Activated CD8-positive, alpha-beta memory T cell treated with anti-CD3 and anti-CD28 coated beads for 1 hour (primary cell): ENCODE results near the gene NANOS3.

Experiments used
- DNase-seq, 2 donors: peaks; one replicate each; pipeline ENCODE4 v3.0.0-alpha.2; 2020; ENCODE audit warnings: low read depth in 1 of 2; ENCODE audit errors: extremely low read depth in 1 of 2

The NANOS3 gene

DNA sequence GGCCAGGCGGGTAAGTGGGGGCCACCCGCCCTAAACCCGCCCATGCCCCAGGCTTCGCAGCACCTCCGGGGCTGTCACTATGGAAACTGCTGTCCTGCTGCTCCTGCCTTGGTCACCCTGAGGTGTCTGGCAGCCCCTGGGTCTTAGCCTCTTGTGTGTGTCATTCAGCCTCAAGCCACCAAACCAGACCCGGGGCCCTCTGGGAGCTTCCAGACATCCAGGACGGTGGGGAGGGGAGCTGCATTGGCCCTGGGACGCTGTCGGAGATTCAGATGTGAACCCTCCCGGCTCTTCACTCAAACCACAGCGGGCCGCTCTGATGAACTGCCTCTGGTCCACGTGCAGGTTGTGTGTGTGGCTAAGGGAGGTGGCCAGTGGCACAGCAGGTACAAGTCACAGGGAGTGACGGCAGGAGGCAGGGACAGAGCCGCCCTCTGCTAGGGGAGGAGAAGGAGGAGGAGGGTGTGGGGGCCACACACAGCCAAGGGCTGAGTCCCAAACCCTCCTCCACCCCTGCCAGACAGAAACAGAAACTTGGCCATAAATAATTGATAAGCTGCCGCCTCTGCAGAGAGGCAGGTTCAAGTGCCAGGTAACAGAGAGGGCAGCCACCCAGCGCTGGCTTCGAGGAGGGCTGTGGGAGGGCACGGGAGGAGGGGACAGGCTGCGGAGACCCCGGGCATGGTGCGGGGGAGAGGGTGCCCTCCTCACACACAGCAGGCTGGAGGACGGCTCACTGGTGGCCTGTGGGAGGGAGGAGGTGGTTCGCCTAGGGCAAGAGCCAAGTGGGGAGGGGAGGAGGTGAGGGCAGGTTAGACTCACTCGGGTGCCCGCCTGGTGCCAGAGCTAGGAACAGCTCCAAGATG lies 8.0 kb downstream of the NANOS3 start:
- DNase-seq = no peak

DNA sequence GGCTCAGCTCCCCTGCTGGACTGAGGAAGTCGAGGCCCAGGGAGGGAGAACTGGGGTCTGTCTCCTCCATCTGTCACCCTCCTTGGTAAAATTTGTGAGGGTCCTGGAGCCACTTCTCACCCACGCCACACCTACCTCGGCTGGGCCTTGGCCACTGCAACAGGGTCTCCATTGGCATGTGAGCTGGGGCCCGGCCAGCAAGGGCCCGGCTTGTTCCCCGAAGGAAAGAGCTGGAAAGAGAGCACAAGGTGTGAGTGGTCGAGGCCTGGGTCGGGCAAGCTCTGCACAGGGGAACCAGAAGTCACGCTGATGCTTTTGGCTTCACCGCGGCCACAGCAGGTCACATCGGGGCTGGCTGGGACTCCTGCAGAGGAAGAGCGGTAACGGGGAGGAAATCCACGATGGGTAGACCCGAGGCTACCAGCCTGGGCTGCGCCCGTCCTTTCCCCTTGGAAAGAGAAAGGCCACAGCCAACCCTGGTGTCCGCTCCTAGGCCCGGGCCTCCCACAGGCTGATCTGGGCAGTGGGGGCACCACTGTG lies 9.0 kb downstream of the NANOS3 start:
- no peak for DNase-seq

DNA sequence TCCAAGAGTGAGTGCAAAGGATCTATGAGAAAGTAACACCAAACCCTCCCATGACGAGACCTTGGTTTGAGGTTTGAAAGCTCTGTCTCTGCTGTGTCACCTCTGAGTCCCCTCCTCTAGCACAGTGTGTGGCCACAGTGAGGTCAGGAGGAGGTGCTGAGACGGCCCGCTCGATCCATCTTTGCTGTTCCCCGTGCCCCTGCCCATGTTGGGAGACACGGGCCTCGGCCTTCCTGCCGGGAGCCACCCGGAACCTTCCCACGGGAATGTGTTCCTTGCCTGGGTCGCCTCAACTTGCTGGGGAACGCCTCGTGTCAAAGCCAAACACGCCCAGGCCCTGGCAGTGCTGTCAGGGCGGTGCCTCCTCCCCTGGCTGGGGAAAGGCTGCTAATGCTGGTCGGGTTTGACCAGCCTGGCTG lies 10.1 kb downstream of the NANOS3 start:
- DNase-seq = no peak

DNA sequence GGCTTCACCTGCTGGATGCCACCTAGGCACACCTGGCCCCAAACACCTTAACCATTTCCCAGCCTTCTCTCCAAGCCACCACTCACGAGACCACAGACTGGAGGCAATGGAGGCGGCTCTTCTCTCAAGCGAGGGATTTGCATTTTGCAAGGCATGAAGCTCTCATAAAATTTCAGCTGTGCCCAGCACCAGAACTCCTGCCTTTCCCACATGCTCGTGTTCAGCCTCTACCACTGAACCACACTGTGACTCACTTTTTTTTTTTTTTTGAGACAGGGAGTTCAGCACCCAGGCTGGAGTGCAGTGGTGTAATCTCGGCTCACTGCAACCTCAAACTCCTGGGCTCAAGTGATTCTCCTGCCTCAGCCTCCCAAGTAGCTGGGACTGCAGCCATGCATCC lies 10.6 kb downstream of the NANOS3 start:
- no peak for DNase-seq

DNA sequence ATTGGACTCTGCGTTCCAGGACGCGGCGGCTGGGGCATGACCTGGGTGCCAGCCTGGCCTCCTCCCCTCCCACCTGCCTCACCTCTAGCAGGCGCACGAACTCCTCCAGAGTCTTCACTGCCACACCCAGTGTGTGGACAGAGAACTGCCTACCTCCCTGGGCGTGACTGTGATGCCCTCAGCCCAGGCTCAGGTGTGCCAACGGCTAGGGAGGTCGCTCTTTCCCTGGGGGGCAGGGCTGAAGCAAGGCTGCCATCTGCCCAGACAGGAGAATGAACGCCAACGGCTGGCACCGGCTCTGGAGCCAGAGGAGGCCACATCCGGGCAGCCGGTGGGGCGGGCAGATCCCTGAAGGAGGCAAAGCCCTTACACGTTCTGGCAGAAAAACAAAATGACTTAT lies 11.3 kb downstream of the NANOS3 start:
- DNase-seq = no peak

DNA sequence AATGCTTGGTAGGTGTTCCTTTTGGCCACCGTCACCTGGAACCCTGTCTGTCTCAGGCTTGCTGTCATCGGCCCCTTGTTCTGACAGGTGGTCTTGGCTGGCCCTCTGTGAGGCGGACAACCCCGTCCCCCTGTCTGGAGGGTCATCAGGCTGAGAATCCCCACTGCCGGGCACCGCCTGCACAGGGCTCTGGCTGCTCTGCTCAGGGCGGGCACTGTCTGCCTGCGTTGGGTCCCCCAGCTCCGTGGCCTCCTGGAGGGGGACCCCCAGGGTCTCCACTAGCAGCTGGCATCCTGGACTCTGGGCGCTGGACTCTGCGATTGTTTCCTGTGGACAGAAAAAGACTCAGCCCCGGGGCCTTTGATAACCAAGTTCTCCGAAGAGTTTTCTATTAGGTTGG lies 13.2 kb downstream of the NANOS3 start:
- DNase-seq = no peak

DNA sequence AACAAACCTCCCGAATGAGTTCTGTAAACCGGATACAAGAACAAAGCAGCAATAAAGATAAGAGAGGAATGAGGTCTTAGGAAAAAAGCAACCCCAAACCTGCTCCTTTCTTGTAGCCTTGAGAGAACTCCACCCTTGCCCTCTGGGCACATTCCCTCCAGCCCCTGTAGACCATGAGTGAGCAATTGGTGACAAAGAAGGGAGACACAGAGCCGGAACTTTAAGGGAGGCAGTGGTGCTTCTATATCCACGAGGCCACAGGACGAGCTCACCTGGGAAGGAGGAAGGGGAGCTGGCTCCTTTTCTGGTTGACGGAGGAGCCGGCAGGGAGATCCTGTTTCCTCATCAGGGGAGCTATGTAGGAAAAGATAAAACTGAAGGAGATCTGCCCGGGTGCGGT lies 15.9 kb downstream of the NANOS3 start:
- DNase-seq = no peak

DNA sequence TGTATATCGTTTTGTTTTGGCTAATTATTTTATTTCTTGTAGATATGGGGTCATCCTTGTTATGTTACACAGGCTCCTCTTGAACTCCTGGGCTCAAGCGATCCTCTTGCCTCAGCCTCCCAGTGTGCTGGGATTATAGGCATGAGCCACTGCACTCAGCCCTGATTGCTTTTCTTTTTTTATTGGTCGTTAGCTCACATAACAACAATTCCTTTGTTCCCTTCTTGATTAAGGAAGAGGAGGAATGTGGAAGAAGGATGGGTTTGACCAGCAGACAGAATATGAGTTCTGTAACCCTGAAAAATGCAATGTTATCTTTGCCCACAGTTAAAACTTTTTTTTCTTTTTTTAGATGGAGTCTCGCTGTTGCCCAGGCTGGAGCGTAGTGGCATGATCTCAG lies 17.6 kb downstream of the NANOS3 start:
- DNase-seq = no peak

DNA sequence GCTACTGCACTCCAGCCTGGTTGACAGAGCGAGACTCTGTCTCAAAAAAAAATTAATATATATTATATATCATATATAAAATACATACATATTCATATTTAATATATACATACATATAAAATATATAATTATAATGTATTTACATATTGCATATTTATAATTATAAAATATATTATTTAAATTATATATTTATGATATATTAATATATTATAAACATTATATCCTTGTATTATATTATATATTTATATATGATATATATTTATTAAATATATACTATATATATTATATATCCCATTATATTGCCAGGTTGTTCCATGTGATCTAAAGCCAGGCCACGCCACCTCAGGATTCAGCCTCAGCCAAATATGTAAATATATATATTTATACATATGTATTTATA lies 19.3 kb downstream of the NANOS3 start:
- no peak for DNase-seq

DNA sequence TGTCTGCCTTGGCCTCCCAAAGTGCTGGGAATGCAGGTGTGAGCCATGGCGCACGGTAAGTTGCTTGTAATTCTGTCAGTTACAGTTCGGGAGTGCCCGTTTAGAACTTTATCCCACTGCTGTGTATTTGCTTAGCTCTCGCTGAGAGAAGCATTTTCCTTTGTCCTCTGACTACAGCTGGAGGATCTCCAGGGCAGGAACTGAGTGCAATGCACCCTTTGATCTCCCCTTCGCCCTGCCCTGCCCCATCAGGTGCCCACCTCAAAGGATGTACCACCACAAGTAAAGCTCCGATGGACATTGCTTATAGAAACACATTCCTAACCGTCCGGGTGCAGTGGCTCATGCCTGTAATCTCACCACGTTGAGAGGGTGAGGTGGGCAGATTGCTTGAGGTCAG lies 22.5 kb downstream of the NANOS3 start:
- DNase-seq = no peak

DNA sequence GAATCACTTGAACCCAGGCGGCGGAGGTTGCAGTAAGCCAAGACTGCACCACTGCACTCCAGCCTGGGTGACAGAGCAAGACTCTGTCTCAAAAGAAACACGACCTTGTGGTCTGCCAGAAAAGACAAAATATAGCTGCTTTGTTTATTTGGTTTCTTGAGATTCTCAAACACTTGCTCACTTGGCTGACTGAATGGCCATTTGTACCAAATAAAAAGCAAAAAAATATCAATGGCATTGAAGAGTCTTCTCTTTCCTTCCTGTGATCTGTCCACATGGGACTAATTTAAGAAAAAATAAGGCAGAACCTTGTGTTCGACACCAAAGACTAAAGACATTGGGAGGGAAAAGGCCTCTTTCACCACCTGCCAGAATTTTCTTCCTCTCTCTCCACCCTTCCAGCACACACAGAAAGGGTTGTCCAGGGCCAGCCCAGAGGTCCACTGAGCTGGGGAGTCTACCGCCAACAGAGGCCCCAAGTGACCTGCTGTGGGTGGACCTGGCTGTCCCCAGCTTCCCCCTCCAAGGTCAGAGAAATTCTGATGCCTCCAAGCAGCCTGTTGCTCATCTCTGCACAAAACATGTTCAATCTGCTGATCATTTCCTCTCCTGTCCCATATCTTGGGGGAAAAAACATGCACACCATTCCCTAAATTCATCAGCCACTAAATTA lies 23.1 kb downstream of the NANOS3 start:
- DNase-seq = no peak

DNA sequence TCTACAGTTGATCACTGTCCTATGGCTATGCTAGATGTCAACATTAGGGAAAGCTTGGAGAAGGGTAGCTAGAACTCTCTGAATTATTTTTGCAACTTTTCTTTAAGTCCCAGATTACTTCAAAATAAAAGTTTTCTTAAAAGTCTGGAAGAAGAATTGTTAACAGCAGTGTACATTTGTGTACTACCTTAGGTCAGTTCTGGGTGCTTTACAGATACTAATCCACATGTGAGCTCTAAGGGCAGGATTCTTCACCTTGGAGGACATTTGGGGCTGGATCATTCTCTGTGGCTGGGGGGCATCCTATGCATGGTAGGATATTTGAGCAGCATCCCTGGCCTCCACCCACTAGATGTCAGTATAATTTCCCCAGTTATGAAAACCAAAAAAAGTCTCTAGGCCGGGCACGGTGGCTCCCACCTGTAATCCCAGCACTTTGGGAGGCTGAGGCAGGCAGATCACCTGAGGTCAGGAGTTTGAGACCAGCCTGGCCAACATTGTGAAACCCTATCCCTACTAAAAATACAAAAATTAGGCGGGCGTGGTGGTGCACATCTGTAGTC lies 26.1 kb downstream of the NANOS3 start:
- DNase-seq = no peak

DNA sequence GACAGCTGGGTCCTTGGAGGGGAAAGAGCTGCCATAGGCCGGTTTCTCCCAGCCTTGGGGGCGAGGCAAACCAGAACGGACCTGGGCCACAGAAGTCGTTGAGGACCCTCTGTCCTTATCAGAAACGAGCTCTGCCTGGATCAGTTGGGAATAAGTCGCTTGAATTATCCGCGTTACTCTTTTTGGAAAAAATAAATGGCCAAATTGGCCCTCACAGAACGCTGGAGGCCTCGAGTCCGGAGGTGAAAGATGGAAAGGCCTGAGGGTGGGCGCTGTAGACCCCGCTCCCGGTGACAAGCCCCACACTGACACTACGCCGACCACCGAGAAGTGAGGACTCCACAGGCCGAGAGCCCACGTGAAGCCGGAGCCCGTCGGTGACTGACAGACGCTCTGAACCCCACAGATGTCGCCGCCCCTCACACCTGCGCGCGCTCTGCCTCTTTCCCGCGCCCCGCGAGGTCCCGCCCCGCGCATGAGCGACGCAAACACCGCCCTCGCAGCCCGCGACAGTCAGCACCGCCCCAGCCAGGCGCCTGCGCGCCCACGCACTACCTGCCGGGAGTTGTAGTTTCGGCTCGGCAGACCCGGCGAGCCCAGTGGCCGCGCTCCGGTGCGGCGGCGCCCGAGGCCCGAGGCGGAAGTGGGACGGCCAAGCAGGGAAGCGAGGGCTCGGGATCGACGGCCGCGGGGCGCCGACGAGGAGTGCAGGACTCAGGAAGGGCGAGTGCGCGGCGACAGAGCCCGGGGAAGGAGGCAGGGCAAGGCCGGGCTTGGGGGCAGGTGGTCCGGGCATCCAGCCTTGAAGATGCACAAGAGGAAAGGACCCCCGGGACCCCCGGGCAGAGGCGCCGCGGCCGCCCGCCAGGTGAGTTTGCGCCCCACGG lies 28.9 kb downstream of the NANOS3 start, which contains the start of the genes BRME1 and CC2D1A:
Gene BRME1, minus strand, starts transcription at position 484 of the 887 bp plus-strand sequence. CDS start 1,225 bp downstream, outside the sequence.
Gene CC2D1A, plus strand, starts transcription at position 568 of the 887 bp plus-strand sequence. Its CDS starts 241 bp downstream, at position 809.
- peak; percentile 78 to 93 for DNase-seq

DNA sequence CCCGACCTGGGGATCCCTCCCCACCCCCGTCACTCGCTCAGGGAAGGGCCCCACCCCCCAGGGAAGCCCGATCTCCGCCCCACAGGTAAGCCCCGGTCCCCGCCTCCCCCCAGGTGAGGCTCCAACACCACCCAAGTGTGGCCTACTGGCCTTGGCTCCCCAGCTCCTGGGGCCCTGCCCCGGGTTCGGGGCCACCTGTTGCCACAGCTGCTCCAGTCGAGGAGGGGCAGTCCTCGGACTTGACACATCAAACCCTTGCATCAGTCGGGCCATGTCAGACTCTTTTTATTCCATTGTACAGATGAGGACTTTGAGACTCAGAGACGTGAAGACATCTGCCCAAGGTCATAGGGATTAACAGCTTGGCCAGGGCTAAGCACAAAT lies 29.6 kb downstream of the NANOS3 start:
- no peak for DNase-seq

DNA sequence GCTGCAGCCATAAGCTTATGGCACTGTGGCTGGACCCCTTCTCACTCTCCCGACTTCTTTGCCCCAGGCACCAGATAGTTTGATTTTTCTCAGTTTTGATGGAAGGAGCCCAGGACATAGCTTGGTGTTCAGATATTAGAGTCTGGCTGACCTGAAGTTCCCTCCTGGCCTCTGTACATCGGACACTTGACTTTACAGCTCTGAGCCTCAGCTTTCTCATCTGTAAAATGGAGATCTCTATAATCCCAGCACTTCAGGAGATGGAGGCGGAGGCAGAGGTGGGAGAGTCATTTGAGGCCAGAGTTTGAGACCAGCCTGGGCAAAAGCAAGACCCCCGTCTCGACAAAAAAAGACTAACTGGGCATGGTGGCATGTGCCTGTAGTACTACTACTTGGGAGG lies 30.0 kb downstream of the NANOS3 start:
- DNase-seq = no peak

DNA sequence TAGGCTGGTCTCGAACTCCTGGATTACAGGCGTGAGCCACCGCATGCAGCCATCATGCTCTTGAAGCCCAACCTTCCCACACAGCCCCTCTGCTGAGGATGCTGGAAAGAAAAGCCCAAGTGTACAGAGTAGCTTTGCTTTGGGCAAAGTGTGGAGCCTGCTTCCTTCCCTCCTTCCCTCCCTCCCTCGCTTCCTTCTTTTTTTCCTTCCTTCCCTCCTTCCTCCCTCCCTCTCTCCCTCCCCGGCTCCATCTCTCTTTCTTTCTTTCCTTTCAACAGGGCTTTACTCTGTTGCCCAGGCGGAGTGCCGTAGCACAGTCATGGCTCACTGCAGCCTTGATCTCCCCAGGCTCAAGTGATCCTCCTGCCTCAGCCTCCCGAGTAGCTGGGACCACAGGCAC lies 31.7 kb downstream of the NANOS3 start:
- DNase-seq = no peak

DNA sequence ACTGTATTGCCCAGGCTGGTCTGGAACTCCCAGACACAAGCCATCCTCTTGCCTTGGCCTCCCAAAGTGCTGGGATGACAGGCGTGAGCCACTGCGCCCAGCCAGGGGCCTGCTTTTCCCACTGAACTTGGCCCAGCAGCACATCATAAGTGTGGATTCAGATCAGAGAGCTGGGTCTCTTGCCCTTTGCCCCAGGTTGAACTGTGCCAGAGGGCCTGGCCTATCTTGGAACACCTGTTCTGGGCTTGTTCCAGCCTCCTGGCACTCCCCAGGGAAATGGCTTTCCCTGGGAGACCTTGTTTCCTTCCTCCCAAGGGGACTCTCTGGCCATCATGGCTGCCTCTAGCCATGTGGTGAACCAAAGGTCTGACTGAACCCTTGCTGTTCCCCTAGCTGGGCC lies 32.5 kb downstream of the NANOS3 start:
- no peak for DNase-seq

DNA sequence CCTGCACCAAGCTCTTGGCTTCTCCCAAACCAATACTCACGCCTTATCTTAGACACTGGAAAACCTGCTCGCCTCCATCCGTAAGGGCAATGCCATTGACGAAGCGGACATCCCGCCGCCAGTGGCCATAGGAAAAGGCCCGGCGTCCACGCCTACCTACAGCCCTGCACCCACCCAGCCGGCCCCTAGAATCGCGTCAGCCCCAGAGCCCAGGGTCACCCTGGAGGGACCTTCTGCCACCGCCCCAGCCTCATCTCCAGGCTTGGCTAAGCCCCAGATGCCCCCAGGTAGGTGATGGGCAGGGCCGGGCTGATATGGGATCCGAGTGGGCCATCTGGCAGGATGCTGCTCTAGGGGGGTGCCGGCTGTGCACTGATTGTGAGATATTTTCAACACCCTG lies 36.4 kb downstream of the NANOS3 start:
- no peak for DNase-seq

DNA sequence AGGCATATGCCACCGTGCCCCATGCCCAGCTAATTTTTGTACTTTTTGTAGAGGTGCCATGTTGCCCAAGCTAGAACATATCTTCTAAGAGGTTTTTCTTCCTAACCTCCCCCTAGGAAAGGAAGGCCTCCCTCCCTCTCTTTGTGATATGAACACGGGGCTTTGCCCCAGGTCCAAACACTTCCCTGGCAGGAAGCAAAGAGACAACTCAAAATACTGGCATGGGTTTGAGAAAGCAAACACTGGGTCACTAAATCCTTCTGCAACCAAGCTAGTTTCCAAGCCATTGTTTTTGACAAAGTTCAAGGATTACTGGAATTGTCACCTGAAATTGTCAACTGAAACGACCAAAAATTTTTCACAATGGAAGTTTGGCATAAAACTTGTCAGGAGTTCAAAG lies 37.8 kb downstream of the NANOS3 start:
- DNase-seq = no peak

DNA sequence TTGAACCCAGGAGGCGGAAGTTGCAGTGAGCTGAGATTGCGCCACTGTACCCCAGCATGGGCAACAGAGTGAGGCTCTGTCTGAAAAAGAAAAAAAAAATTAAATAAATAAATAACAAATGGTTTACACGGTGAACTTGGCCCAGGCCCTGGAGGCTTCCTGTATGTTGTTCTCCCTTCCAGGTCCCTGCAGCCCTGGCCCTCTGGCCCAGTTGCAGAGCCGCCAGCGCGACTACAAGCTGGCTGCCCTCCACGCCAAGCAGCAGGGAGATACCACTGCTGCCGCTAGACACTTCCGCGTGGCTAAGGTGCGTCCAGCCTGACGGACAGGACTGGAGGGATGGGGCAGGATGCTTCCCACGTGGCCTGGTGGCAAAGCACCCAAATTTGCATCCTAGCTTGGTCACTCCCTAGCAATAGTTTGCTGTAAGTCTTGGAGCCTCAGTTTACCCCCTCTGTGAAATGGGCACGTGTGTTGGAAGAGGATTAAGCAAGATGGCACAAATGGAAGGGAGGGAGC lies 41.0 kb downstream of the NANOS3 start:
- DNase-seq = no peak
